ENCODE results near the gene CHRM2.

GRCh38 chr7:136878878-136879277 is 10.4 kb downstream of the CHRM2 start:
- TF ChIP-seq CTCF (conservative IDR thresholded peaks at IDR 0.05; ENCODE audit: low read length) (no peak), EZH2phosphoT487 (IDR thresholded peaks at IDR 0.05; ENCODE audit: borderline replicate concordance, low read depth, low read length) (no peak)
